OCI-LY3 (cell line): ENCODE measurements around the gene VPS72.
"Not testable (repeated sequence)": the region's sequence is repeated elsewhere in the genome, so short reads cannot be mapped to it uniquely, and the experiment has no call there.

Experiments used
- H2AFZ ChIP-seq: fragments of 200-600, 300-600 bp; shearing (Covaris generic); 2 replicates; pipeline ENCODE4 v1.6.0; 2014; ENCODE audit warnings: antibody characterized with exemption, low read depth, low read length
- H3K27ac ChIP-seq: fragments of 200-600, 300-600 bp; sonication (generic); 2 replicates; pipeline ENCODE4 v1.5.1; 2014; ENCODE audit warnings: mild to moderate bottlenecking, low read length, moderate library complexity, mixed read lengths
- H3K27me3 ChIP-seq: fragments of 200-600, 300-600 bp; sonication (generic); 2 replicates; pipeline ENCODE4 v1.6.1; 2014; ENCODE audit warnings: low read depth, low read length, mixed read lengths
- H3K36me3 ChIP-seq: fragments of 200-600, 300-600 bp; sonication (generic); replicated peaks from 2 replicates; pipeline ENCODE3; 2014; ENCODE audit warnings: low read depth, low read length, mixed read lengths
- H3K4me1 ChIP-seq: fragments of 300-600, 200-600 bp; sonication (generic); 2 replicates; pipeline ENCODE4 v1.6.1; 2014; ENCODE audit warnings: low read length, mixed read lengths
- H3K4me2 ChIP-seq: fragments of 200-600, 300-600 bp; sonication (generic); 2 replicates; pipeline ENCODE4 v1.6.1; 2014; ENCODE audit warnings: low read length, mixed read lengths
- H3K4me3 ChIP-seq: fragments of 300-600, 200-600 bp; sonication (generic); 2 replicates; pipeline ENCODE4 v1.5.1; 2014; ENCODE audit warnings: antibody characterized with exemption, mild to moderate bottlenecking, low read length, moderate library complexity
- H3K79me2 ChIP-seq: fragments of 300-600, 200-600 bp; shearing (Covaris generic); 2 replicates; pipeline ENCODE4 v1.6.1; 2014; ENCODE audit warnings: mild to moderate bottlenecking, low read length, mixed read lengths
- H3K9ac ChIP-seq: fragments of 300-600, 200-600 bp; shearing (Covaris generic); 2 replicates; pipeline ENCODE4 v1.6.0; 2014; ENCODE audit warnings: mild to moderate bottlenecking, low read length, moderate library complexity
- H3K9me3 ChIP-seq: fragments of 200-600, 300-600 bp; shearing (Covaris generic); 2 replicates; pipeline ENCODE4 v1.6.1; 2014; ENCODE audit warnings: low read length, mixed read lengths; ENCODE audit not compliant: insufficient read depth
- H4K20me1 ChIP-seq: fragments of 200-600, 300-600 bp; sonication (generic); 2 replicates; pipeline ENCODE4 v1.6.1; 2016; ENCODE audit warnings: low read length, mixed read lengths; ENCODE audit not compliant: insufficient read depth
- EZH2phosphoT487 ChIP-seq: fragments of 200-600 bp; shearing (Covaris generic); IDR thresholded peaks from 2 replicates; pipeline ENCODE4 v1.6.1; 2018; ENCODE audit warnings: antibody characterized with exemption, mixed run types, low read depth
- TF ChIP-seq, protein P1 (sequence below): fragments of 200-600, 300-600 bp; sonication (generic); IDR thresholded peaks from 2 replicates; pipeline ENCODE4 v1.5.1; 2014; ENCODE audit warnings: antibody characterized with exemption, low read length, low read depth

VPS72 gene

DNA sequence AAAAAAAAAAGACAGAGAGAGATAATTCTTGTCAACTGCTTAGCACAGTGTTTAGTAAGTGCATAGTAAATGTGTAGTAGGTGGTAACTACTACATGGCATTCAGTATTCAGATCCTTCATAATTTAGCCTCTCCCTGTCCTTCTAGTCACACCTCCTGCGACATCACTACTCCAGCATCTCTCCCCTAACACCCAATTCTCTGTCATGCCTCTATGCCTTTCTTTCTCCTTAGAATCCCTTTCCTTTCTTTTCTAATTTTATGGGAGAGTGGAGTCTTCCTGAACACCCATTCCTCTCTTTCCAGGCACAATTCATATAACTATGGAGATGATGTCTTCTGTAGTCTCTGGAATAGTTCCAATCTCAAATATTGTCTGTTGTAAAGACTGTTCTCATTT, 3.9 kb upstream of the VPS72 start:
- Histone ChIP-seq H3K9me3 (no peaks in the 10 kb centered on the region), H3K9ac (no peak overlapping the region), H3K4me1 (peaks cover 17% of the 10 kb centered on the region), H3K36me3 (no peaks in the 10 kb centered on the region), H3K4me2 (no peak overlapping the region), H4K20me1 (no peaks in the 10 kb centered on the region), H3K4me3 (no peak overlapping the region), H3K27ac (no peak overlapping the region), H2AFZ (no peak overlapping the region), H3K27me3 (peaks cover 9% of the 10 kb centered on the region), H3K79me2 (peaks cover 16% of the 10 kb centered on the region)
- TF ChIP-seq EZH2phosphoT487 = no peak

DNA sequence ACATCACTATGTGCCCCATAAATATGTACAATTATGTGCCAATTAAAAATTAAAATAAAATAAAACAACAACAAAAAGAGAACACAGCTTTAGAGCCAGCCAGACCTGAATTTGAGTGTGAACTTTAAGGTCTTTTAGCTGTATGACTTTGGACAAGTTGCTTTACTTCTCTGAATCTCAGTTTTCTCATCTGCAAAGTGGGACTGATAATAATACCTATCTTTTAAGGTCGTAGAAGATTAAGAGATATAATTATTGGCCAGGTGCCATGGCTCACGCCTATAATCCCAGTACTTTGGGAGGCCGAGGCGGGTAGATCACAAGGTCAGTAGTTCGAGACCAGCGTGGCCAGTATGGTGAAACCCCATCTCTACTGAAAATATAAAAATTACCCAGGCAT, 3.3 kb upstream of the VPS72 start:
- no peaks in the 10 kb centered on the region for H4K20me1 ChIP-seq
- H3K9ac ChIP-seq = no peak overlapping the region
- H3K4me3 ChIP-seq = no peak overlapping the region
- no peaks in the 10 kb centered on the region for H3K9me3 ChIP-seq
- no peak overlapping the region for H3K4me2 ChIP-seq
- H3K27ac ChIP-seq = no peak overlapping the region
- H3K79me2 ChIP-seq = peaks cover 16% of the 10 kb centered on the region
- H3K36me3 ChIP-seq = no peaks in the 10 kb centered on the region
- peaks cover 9% of the 10 kb centered on the region for H3K27me3 ChIP-seq
- peaks cover 22% of the 10 kb centered on the region for H3K4me1 ChIP-seq
- TF ChIP-seq, protein P1, sequence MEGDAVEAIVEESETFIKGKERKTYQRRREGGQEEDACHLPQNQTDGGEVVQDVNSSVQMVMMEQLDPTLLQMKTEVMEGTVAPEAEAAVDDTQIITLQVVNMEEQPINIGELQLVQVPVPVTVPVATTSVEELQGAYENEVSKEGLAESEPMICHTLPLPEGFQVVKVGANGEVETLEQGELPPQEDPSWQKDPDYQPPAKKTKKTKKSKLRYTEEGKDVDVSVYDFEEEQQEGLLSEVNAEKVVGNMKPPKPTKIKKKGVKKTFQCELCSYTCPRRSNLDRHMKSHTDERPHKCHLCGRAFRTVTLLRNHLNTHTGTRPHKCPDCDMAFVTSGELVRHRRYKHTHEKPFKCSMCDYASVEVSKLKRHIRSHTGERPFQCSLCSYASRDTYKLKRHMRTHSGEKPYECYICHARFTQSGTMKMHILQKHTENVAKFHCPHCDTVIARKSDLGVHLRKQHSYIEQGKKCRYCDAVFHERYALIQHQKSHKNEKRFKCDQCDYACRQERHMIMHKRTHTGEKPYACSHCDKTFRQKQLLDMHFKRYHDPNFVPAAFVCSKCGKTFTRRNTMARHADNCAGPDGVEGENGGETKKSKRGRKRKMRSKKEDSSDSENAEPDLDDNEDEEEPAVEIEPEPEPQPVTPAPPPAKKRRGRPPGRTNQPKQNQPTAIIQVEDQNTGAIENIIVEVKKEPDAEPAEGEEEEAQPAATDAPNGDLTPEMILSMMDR = no peak
- no peak for TF ChIP-seq EZH2phosphoT487
- H2AFZ ChIP-seq = no peak overlapping the region

DNA sequence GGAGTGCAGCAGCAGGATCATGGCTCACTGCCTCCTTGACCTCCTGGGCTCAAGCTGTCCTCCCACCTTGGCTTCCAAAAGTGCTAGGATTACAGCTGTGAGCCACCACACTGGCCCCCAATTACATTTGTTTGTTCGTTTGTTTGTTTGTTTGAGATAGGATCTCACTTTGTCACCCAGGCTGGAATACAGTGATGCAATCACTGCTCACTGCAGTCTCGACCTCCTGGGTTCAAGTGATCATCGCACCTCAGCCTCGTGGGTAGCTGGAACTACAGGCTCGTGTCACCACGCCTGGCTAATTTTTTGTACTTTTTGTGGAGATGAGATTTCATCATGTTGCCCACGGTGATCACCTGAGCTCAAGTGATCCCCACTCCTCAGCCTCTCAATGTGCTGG, 2.0 kb upstream of the VPS72 start:
- no peaks in the 10 kb centered on the region for H3K9me3 ChIP-seq
- H3K4me3 ChIP-seq = no peak overlapping the region
- H3K4me1 ChIP-seq = peaks cover 15% of the 10 kb centered on the region
- TF ChIP-seq, protein P1 = no peak
- TF ChIP-seq EZH2phosphoT487 = no peak
- H3K27me3 ChIP-seq = peaks cover 9% of the 10 kb centered on the region
- H3K36me3 ChIP-seq = no peaks in the 10 kb centered on the region
- H3K9ac ChIP-seq = no peak overlapping the region
- no peak overlapping the region for H2AFZ ChIP-seq
- H3K4me2 ChIP-seq = no peak overlapping the region
- H3K79me2 ChIP-seq = peaks cover 28% of the 10 kb centered on the region
- H4K20me1 ChIP-seq = no peaks in the 10 kb centered on the region
- no peak overlapping the region for H3K27ac ChIP-seq

DNA sequence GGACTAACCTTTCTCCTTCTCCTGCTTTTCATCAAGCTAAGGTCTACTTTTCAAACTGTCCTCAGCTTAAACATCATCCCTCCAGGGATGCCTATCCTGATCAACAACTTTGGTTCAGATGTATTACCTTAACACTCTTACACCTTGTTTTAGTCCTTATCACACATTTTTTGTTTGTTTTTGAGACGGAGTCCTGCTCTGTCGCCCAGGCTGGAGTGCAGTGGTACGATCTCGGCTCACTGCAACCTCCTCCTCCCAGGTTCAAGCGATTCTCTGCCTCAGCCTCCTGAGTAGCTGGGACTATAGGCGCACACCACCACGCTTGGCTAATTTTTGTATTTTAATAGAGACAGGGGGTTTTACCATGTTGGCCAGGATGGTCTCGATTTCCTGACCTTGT, 1.3 kb downstream of the VPS72 start:
- H3K4me1 ChIP-seq = peaks cover 12% of the 10 kb centered on the region
- peak overlapping the region; percentile 78 for H3K9ac ChIP-seq
- peak overlapping the region; percentile 86 for H3K4me3 ChIP-seq
- H3K9me3 ChIP-seq, H2AFZ ChIP-seq, H3K27me3 ChIP-seq, H4K20me1 ChIP-seq: not testable (repeated sequence)
- H3K4me2 ChIP-seq = peak overlapping the region; percentile 73
- peaks cover 19% of the 10 kb centered on the region for H3K36me3 ChIP-seq
- H3K27ac ChIP-seq = 0 out of 2 replicates have a peak overlapping the region, but pooled peaks have one; percentile 71
- peaks cover 35% of the 10 kb centered on the region for H3K79me2 ChIP-seq

DNA sequence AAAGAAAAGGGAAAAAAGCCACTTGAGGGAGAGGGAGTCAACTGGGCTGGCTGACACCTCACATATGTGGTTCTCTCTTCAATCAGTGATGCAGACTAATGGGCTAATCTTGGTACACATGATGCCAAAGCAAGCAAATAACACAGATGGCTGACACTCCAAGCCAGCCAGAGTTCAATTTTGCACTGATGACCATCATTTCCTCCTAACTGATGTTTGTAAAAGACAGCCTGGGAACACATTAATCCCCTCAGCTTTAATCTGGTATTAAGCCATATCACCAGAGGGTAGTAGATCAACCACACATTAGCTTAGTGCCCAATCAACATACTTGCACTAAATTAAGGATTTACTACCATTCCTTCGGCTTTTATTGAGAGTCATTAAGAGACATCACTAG, 2.8 kb downstream of the VPS72 start:
- Histone ChIP-seq H3K9me3 (no peaks in the 10 kb centered on the region), H3K4me2 (no peak overlapping the region), H3K27ac (no peak overlapping the region), H3K9ac (no peak overlapping the region), H3K27me3 (no peaks in the 10 kb centered on the region), H3K4me1 (peaks cover 12% of the 10 kb centered on the region), H3K36me3 (peaks cover 30% of the 10 kb centered on the region), H2AFZ (no peak overlapping the region), H3K79me2 (peaks cover 35% of the 10 kb centered on the region), H3K4me3 (no peak overlapping the region), H4K20me1 (peaks cover 6% of the 10 kb centered on the region; the same call in 1 of the 2 replicates)
- TF ChIP-seq, protein P1 = no peak
